ENCODE data around the gene CPA5.
"Not testable (repeated sequence)": the region's sequence is repeated elsewhere in the genome, so short reads cannot be mapped to it uniquely, and the experiment has no call there.

The CPA5 gene

DNA sequence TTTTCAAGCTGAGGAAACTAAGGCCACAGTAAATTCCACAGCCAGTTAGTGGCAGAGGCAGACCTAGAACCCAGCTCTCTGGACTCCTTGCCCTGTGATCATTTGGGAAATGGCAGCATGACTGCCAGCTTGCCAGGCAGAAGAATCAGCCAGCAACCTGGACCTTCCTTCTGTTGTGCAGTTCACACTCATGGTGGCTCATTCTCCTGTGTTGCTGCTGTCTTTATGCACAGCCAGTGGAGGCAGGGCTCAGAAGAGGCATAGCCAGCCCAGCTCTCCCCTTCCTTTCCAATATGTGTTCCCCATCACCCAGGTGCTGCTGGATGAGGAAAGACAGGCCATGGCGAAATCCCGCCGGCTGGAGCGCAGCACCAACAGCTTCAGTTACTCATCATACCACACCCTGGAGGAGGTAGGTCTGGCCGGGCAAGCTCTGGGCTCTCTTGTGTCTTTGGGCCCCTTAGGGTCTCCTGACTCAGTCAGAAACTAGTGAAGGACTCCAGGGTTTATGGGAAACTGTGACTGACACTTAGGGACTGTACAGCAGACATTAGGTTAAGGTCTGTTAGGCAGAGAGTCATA lies 14.8 kb downstream of the CPA5 start:
- DNase-seq: no peak

DNA sequence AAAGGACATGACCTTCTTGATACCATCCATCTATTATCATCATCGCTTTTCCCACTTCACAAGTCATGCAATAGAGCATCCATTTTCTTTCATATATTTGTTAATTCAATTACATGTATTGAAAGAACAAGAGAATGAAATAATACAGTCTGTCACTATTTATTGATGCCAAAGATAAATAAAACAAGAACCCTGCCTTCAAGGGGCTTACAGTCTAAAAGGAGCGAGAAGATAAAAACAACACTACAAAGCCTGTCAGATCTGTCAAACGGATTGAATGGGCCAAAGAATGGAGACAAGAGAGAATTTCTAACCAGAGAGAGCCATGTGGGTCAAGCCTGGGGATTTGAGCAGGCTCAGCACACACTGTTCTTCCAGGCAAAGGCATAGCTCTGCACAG lies 15.9 kb downstream of the CPA5 start:
- no peak for DNase-seq

DNA sequence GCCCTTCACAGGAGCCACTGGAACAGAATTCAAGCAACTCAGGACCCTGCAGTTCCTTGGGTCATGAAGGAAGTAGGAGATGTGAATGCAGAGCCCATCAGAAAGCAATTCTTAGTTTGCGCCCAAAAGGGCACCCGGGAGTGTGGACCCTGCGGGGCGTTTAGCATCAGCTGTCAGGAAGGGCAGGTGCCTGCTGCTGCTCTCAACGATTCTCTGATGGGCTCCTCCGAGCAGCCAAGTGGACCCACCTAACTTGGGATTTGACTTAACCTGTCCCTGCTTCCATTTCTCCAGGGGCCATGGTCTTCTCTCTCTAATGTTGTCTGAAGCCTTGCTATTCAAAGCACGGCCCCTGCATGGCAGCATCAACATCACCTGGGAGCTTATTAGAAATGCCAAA lies 17.1 kb downstream of the CPA5 start:
- no peak for DNase-seq

DNA sequence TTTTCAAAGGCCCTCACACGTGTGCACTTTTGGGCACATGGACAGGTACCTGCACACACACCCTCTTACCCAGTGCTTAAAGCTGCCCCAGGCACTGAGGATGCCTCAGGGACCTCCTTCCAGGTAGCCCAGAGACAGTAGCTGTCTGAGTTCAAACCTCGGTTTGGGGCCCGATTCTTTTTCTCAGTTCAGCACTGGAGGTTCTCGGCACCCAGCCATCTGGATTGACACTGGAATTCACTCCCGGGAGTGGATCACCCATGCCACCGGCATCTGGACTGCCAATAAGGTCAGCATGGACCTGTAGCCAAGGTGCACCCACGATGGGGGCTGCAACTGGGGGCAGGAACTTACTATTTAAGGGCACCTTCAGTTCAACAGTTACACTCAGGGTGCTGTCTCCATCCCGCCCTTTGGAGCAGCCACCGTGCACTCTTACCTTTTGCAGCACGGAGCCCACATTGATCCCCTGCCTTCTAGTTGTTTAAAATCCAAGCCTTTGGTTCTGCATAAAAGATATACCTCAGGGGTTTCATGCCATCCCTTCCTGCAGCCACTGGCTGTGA lies 17.7 kb downstream of the CPA5 start:
- no peak for DNase-seq

DNA sequence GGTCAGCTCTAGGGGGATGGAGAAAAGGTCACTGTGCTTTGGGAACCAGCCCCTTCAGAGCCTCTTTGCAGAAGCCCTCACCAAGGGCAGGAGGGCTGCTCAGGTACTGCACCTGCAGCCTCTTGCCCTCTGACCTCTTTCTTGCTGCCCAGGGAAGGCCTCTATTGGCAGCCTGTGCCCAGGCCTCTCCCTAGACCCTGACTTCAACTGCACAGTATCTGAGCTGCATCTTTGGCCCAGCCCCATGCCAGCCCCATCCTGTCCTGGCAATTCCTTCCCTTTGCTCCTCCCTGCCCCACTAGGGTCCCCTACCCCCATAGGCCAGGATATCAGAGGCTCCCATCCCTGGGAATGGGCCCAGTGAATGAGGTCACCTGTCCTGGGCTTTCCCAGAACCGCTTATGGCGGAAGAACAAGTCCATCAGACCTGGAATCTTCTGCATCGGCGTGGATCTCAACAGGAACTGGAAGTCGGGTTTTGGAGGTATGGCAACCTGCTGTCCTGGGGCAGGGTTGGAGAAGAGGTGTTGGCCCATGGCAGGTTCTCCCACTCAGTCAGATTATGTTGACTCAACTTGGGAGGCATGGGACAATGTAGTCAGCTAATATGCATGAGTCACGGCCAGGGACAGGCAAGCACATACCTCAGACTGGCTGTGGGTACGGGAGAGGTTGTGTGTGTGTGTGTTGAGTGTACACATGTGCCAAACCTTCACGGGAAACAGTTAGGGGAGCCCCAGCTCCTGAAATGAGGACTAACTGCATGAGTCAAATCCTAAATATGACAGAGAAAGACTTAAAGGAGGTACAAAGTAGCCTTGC lies 18.6 kb downstream of the CPA5 start:
- DNase-seq: no peak

DNA sequence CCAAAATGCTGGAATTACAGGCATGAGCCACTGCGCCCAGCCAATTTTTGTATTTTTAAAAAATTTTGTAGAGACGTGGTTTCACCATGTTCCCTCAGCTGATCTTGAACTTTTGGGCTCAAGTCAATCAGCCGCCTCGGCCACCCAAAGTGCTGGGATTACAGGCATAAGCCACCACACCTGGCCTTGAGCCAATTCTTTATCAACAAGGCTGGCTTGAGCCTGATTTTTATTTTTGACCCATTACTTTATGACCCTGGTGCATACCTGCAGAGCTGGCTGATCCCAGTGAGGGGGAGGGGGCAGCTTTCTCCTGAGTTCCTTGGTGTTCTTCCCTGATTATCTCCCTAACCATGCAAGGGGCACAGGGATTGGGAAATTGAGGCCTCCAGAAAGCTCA lies 19.8 kb downstream of the CPA5 start:
- DNase-seq: no peak

DNA sequence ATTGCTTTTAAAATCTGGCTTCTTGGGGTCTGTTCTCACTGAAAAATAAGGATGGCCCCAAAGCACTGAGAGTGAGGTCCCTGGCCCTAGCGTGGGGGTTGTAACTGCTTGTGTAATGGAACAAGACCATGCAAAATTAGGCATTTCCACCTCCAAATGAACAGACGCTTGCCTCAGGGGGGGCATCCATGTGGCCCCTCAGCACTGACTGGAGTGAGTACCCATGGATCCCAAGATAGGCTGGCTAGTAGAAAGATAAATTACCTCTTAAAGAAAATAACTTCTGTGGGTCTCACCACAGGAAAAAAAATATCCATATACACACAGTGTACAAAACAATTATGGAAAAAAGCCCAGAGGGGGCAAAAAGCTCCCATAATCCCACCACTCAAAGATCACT lies 20.5 kb downstream of the CPA5 start:
- DNase-seq: no peak

DNA sequence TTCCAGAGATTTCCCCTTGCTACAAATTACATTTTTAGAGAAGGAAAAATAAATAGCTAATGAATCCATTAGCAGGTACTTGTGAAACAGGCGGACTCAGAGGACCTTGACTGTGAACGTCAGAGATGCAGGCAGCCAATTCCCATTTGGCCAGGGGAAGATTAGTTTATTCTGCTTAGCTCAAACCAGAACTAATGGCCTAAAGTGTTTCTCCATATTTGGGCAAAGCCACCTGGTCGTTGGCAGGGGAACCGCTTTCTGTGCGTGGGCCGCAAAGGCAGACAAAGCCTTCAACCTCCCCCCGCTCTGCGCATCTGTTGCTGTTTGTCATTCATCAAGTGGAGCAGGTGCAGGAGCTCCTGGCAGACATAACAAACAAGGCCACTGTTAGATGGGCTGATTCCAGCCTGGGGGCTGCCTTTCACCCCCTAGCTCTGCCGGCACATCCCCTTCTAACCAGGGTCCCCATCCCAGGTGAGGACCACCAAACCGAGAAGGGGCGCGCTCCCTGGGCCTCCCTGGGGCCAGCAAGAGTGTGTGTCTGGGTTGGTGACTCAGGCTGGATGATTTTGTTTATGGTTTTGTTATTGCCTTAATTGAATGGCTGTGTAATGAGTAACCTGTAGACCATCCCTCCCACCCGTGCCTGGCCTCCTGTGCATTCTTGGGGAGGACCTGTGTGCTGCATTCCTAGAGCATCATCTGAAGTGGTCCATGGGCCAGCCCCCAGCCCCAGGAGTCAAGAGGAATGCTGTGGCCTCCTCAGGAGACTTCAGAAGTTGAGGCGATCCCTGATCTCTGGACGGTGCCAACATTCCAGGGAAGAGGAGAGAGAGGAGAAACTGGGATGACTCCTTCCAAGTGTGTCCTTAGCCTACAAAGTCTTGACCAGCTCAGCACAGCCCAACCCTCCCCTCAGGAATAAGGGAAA lies 21.2 kb downstream of the CPA5 start:
- DNase-seq: no peak

DNA sequence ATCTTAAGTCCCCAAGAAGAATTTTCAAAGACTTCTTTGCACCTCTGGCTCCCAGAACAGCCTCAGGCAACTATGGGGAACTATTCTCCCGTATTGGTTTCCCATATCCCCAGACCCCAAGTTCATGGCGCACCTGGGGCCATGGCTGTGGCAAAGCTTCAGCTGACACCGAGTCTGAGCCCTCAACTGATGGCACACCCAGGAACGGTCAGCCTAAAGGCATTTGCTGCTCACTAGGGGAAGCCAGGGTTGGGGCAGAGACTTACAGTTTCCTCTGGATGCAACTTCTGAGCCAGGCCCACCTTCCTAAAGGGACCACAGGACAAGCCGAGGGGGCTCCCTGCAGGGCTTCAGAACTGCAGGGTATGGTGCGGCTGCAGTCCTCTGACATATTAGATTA lies 21.9 kb downstream of the CPA5 start:
- DNase-seq: no peak

DNA sequence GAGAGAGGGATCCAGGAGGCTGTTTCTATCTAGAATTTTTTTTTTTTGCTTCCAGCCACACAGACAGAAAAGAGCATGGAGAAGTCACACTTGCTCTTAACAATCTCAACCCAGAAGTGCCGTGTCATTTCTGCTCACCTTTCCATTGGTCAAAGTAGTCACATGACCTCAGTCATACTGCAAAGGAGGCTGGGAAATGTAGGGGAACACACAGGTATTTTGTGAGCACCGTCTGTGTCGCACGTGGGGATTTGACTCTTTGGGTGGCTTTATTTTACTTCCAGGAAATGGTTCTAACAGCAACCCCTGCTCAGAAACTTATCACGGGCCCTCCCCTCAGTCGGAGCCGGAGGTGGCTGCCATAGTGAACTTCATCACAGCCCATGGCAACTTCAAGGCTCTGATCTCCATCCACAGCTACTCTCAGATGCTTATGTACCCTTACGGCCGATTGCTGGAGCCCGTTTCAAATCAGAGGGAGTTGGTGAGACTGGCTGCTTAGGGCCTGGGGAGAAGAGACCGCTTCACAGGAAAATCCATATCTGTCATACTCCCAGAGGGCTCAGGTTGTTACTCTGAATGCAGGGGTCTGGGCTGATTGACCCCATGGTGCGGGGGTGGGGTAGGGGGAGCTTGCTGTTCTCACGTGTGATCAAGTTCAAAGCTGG lies 22.6 kb downstream of the CPA5 start:
- DNase-seq: peak; percentile 51

DNA sequence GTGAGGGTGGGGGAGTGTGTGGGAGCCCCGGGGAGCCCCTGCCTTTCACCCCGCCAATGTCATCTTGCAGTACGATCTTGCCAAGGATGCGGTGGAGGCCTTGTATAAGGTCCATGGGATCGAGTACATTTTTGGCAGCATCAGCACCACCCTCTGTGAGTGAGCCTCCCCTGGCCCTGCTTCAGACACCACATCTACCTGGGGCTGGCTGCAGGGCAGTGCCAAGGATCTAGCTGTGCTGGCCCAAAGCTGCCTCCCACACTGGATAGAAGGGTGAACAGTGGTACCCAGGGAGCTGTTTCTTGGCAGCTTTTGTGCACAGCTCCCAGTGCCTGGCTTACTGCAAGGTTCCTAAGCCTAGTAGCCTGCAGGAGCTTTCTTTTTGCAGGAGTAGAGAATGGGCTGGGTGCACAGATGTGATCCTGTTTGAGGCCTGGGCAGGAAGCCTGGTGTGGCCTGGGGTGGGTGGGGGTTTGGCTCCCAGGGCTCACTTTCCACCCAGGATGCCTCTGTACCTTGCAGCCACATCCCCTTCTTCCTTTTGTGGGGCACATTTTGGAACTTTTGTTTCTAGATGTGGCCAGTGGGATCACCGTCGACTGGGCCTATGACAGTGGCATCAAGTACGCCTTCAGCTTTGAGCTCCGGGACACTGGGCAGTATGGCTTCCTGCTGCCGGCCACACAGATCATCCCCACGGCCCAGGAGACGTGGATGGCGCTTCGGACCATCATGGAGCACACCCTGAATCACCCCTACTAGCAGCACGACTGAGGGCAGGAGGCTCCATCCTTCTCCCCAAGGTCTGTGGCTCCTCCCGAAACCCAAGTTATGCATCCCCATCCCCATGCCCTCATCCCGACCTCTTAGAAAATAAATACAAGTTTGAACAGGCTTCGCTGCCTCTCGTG lies 23.5 kb downstream of the CPA5 start:
- no peak for DNase-seq

DNA sequence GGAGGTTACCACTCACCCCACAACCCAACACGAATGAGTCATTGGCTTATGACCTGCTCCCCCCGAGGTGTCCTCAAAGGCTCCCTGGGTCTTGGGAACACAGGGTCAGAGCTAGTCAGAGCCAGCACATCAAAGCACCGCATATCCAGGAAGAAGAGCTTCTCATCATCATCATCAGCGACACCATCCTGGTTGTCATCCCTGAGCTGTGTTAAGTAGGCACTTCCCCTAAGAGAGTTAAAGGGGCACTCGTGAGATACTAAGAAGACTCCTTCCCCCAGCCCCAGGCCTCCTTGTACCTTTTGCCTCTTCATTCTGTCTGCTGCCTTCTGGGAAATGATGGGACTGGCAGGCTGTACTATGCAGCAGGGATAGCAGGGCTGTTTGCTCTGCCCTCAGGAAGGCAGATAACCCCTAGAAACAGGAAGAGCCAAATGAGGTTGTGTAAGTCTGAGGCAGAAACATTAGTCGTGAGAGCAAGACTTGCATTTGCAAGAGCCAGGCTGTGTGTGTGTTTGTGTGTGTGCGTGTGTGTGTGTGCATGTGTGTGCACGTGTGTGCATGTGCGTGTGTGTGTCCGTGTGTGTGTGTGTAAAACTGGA lies 24.6 kb downstream of the CPA5 start:
- no peak for DNase-seq

DNA sequence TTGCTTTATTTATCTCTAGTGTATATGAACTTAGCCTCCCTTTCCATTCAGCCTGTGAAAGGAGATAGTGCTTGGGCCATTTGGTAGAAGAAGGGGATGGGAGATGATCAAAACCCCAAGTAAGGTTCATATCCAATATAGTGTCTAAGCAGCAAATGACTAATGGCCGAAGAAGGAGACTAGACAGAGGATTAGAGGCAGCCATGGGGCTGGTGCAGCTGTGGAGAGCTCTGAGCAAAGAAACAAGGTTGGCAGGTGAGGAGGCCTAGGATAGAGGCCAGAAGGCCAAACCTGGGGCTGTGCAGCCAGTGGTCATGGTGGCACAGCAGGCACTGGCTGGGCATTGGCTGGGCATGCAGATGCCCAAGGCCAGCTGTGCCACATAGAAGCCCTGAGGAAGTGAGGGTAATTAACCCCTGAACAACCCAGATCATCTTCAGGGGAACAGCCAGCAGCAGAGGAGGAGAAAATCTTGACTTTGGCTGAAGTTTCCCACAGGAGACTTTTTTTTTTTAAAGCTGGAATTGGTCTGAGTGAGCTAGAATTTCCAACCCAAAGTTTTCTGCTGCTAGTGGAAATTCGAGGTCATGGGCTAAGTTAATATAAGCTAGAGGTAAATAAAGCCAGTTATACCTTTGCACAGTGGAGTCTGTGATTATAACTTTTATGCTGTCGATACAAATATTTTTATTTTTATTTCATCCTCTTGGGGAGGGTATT lies 25.4 kb downstream of the CPA5 start:
- no peak for DNase-seq

DNA sequence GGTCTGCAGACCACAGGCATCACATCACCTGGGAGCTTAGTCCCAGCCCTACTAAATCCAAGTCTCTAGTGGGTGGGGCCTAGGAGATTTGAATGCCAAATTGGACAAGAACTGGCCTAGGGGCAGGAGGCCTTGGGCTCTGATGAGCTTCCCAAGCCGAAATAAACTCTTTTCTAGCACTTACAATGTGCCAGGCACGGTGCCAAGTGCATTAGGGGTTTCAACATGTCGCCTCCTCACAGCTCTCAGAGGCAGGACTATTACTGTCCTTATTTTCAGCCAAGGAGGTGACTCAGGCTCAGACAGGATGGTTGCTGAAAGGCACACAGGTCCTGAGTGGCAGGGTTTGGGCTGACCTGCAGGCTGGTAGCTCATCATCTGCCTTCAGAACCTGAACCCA lies 26.4 kb downstream of the CPA5 start:
- DNase-seq: no peak

DNA sequence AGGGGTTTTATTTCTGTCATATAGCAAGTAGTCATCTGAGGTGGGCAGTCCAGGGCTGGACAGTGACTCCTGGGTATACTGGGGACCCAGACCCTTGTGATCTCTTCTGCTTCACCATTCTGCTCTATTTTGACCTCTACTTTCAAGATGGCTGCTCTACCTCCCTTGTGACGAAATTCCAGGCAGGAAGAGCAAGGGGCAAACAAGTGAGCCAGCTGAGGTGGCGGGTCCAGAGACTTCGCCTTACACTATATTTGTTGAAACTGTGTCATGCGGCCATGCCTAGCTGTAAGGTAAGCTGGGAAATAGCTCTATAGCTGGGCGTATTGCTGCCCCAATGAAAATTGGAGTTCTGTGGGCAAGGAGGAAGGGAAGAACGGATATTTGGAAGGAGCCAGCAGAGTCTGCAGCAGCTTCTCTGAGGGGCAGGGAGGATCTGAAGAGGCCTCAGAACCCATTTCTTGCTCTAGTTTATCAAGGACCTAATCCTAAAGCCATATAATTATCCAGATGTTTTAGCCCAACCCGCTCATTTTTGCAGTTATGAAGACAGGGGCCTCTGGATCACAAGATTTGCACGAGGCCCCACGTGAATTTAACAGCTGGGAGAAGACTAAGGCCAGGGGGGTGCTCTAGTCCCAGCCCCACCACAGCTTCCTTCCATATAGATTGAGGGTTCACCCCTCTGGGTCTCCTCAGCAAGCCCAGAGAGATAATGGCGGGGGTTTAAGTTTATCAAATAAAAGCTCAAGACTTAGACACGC lies 28.0 kb downstream of the CPA5 start:
- DNase-seq: no peak

DNA sequence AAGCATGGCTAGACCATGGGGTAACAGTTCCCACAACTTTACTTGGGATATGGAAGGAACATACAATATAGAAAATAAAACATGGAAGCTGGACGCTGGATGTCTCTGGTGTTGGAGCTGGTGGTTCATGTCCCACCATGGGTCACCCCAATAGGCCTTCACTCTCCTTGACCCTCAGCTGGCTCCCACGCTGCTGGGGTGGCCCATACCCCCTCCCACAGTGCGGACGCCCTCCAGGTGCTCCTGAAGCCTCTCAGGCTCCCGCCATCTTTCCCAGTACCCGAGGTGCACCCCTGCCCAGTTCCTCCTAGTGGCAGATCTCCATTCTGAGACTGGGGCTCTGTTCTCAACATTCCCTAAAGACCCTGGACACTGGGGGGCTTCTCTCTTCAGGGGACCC lies 29.9 kb downstream of the CPA5 start:
- DNase-seq: no peak

DNA sequence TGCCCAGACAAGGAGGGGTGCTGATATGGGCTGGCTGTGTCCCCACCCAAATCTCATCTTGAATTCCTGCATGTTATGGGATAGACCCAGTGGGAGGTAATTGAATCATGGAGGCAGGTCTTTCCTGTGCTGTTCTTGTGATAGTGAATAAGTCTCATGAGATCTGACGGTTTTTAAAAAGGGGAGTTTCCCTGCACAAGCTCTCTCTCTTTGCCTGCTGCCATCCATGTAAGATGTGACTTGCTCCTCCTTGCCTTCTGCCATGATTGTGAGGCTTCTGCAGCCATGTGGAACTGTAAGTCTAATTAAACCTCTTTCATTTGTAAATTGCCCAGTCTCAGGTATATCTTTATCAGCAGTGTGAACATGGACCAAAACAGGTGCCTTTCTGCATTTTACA lies 31.8 kb downstream of the CPA5 start:
- DNase-seq: not testable (repeated sequence)

DNA sequence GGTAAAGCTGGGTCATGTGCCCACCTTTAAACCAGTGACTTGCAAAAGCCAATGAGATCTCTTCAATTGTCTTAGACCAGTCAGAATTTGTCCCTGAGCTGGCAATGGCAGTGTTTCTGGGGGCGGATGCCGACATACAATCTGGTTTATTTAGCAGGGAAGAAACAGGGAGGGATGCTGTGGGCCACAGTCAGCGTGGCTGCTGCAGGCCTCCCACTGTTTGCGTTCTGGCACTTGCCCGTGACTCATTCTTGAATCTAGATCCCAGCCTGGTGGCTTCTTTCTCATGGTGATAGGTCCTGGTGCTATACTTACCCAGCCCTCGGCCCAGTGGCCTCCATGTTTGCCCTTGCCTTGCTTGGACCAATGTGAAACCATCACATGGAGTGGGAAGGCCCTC lies 32.6 kb downstream of the CPA5 start:
- DNase-seq: no peak

DNA sequence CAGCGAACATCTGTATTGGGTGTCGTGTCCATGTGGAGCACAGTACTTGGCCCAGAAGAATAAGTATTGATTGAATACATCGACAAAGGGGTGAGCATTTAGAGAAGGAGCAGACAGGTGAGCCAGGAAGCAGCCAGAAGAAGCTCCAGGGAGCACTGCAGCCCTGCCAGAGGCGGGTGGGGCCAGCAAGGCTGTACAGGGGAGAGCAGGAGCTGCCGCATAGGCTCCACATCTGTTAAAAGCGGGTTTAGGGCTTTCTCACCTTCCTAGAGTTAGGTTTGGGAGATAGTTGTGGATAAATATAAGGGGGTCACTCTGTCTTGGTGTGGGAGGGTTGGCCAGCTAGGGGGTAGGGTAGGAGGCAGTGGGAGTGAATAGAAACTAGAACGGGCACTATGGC lies 34.4 kb downstream of the CPA5 start:
- no peak for DNase-seq

DNA sequence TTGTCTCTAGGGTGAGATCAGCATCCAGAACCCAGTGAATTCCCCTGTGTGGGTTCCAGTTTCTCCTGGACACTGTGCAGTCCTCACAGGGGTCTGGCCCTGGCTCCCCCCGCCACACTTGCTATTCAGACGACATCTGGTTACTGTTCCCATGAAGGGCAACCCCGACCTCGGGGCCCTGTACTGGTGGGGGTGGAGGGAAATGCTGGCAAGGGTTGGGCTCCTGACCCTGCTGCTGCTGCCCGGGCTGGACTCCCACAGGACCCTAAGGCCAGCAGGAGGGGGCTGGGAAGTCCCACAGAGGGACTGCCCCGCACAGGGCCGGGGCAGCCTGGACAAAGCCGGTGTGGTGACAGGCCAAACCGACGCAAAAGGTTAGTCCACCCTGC lies 34.9 kb downstream of the CPA5 start:
- DNase-seq: no peak
